A549 (cell line): Measurements from ENCODE around the gene SPTBN5. TPM values are rescaled to one million over a fixed set of nuclear protein-coding genes. Genes with fewer than 3 reads are reported as not detected.

ENCODE experiments used
- ATAC-seq, 2 experiments: fragments of 200-7000 bp in 1 of 2; fragments of >200 bp in 1 of 2; cut with Nextera tagmentation in 1 of 2; cut with Tn5 transposase in 1 of 2; 3 replicates each; pipeline versions ENCODE4 v1.8.0 to v1.9.1; 2018 to 2020; ENCODE audit warnings: mild to moderate bottlenecking in 1 of 2, moderate library complexity in 1 of 2
- CTCF ChIA-PET: fragments of 300-600 bp; sonication (Branson Sonifier 250); formaldehyde crosslinking; extraction: SDS; loops from one replicate; lab custom pipeline; 2021; ENCODE audit warnings: antibody characterized with exemption, inconsistent platforms; lab: Yijun Ruan, JAX
- POLR2A ChIA-PET: fragments of 350-600 bp; formaldehyde crosslinking; extraction: SDS; loops from one replicate; lab custom pipeline; 2021; ENCODE audit warnings: antibody characterized with exemption, inconsistent platforms; lab: Yijun Ruan, JAX
- DNase-seq, 2 experiments: peaks; one replicate each; pipeline versions ENCODE4 v3.0.0 to v3.0.0-alpha.2; 2011 to 2016; ENCODE audit warnings: low read depth in 1 of 2, low spot score in 1 of 2
- FAIRE-seq: peaks from 2 replicates; lab custom pipeline; 2011; peaks lifted over from hg19 to GRCh38; lab: Jason Lieb, UNC
- H3K27ac ChIP-seq, 2 experiments: fragments of >200 bp; sonication (Bioruptor Twin); formaldehyde crosslinking; 3 replicates each; pipeline ENCODE4 v1.5.1; 2016 to 2017
- H3K4me1 ChIP-seq: fragments of >200 bp; sonication (Bioruptor Twin); formaldehyde crosslinking; 3 replicates; pipeline ENCODE4 v1.6.1; 2016
- H3K4me2 ChIP-seq: fragments of >200 bp; sonication (Bioruptor Twin); formaldehyde crosslinking; 3 replicates; pipeline ENCODE4 v1.6.1; 2016
- H3K4me3 ChIP-seq: fragments of >200 bp; sonication (Bioruptor Twin); formaldehyde crosslinking; 3 replicates; pipeline ENCODE4 v1.5.1; 2016
- H3K9me3 ChIP-seq: fragments of >200 bp; sonication (Bioruptor Twin); formaldehyde crosslinking; 3 replicates; pipeline ENCODE4 v1.6.1; 2016
- CEBPB ChIP-seq, 2 experiments: fragments of >200 bp in 1 of 2; sonication (Bioruptor Twin) in 1 of 2; formaldehyde crosslinking in 1 of 2; IDR thresholded peaks; 2 replicates each; pipeline ENCODE4 v1.6.1; 2012 to 2016
- CHD2 ChIP-seq: fragments of 150-350 bp; IDR thresholded peaks from 2 replicates; pipeline ENCODE4 v1.6.1; 2014; ENCODE audit warnings: low read length; ENCODE audit not compliant: partially characterized antibody
- E2F6 ChIP-seq: IDR thresholded peaks from 2 replicates; pipeline ENCODE4 v1.6.1; 2012; ENCODE audit warnings: low read depth, borderline replicate concordance
- EHMT2 ChIP-seq: fragments of 200-600 bp; sonication (generic); IDR thresholded peaks from 2 replicates; pipeline ENCODE4 v1.6.1; 2016; ENCODE audit warnings: antibody characterized with exemption, low read depth, mild to moderate bottlenecking, moderate library complexity
- ESRRA ChIP-seq: fragments of 150-350 bp; IDR thresholded peaks from 2 replicates; pipeline ENCODE4 v1.6.1; 2014; ENCODE audit warnings: mild to moderate bottlenecking, low read length, borderline replicate concordance
- FOSB ChIP-seq: fragments of 250-450 bp; sonication (Bioruptor Pico); IDR thresholded peaks from 2 replicates; pipeline ENCODE4 v1.5.0; 2020; ENCODE audit warnings: mild to moderate bottlenecking, moderate library complexity
- GATA3 ChIP-seq: IDR thresholded peaks from 2 replicates; pipeline ENCODE4 v1.6.1; 2012; ENCODE audit warnings: borderline replicate concordance
- HES2 ChIP-seq: fragments of >200 bp; sonication (Bioruptor Twin); formaldehyde crosslinking; IDR thresholded peaks from 2 replicates; pipeline ENCODE4 v1.6.1; 2016
- JUN ChIP-seq, 2 experiments: fragments of >200 bp; sonication (Bioruptor Twin); formaldehyde crosslinking; IDR thresholded peaks; 2 replicates in 1 of 2; 3 replicates in 1 of 2; pipeline ENCODE4 v1.6.1; 2016 to 2017
- JUNB ChIP-seq: fragments of >200 bp; sonication (Bioruptor Twin); formaldehyde crosslinking; IDR thresholded peaks from 2 replicates; pipeline ENCODE4 v1.6.1; 2016
- KDM1A ChIP-seq: fragments of 200-600 bp; sonication (generic); IDR thresholded peaks from 2 replicates; pipeline ENCODE4 v1.6.1; 2016; ENCODE audit warnings: low read depth, mild to moderate bottlenecking
- MAX ChIP-seq: IDR thresholded peaks from 2 replicates; pipeline ENCODE4 v1.6.1; 2012
- MAZ ChIP-seq: fragments of 150-350 bp; IDR thresholded peaks from 2 replicates; pipeline ENCODE4 v1.6.1; 2014; ENCODE audit warnings: antibody characterized with exemption, low read depth, low read length, borderline replicate concordance
- MYC ChIP-seq: IDR thresholded peaks from 2 replicates; pipeline ENCODE4 v1.6.1; 2012; ENCODE audit warnings: mild to moderate bottlenecking, inconsistent platforms, low read length, improper control_type of control experiment, borderline replicate concordance
- NR3C1 ChIP-seq: fragments of >200 bp; sonication (Bioruptor Twin); formaldehyde crosslinking; IDR thresholded peaks from 3 replicates; pipeline ENCODE4 v1.6.1; 2017
- PHF8 ChIP-seq: fragments of 200-600 bp; sonication (generic); IDR thresholded peaks from 2 replicates; pipeline ENCODE4 v1.6.1; 2016; ENCODE audit warnings: low read depth, mild to moderate bottlenecking, antibody characterized with exemption, moderate library complexity, borderline replicate concordance
- POLR2A ChIP-seq: IDR thresholded peaks from 2 replicates; pipeline ENCODE4 v1.6.1; 2012; ENCODE audit warnings: mild to moderate bottlenecking, low read length
- RAD21 ChIP-seq, 2 experiments: fragments of >200 bp in 1 of 2; sonication (Bioruptor Twin) in 1 of 2; formaldehyde crosslinking in 1 of 2; IDR thresholded peaks in 1 of 2; conservative IDR thresholded peaks in 1 of 2; 2 replicates in 1 of 2; 3 replicates in 1 of 2; pipeline ENCODE4 v1.6.1; 2012 to 2018; ENCODE audit warnings: inconsistent platforms in 1 of 2
- RARB ChIP-seq: fragments of 250-450 bp; sonication (Bioruptor Pico); IDR thresholded peaks from 2 replicates; pipeline ENCODE4 v1.8.0; 2021; ENCODE audit warnings: mild to moderate bottlenecking, moderate library complexity
- RFX5 ChIP-seq: fragments of 450-650 bp; IDR thresholded peaks from 2 replicates; pipeline ENCODE4 v1.7.1; 2014; ENCODE audit warnings: antibody characterized with exemption, mild to moderate bottlenecking, moderate library complexity
- SREBF2 ChIP-seq: fragments of 450-650 bp; IDR thresholded peaks from 2 replicates; pipeline ENCODE4 v1.6.1; 2014; ENCODE audit warnings: mild to moderate bottlenecking, moderate library complexity
- TFCP2L1 ChIP-seq: fragments of 250-450 bp; sonication (Bioruptor Pico); IDR thresholded peaks from 2 replicates; pipeline ENCODE4 v1.5.0; 2021; ENCODE audit warnings: mild to moderate bottlenecking
- ZFP36 ChIP-seq: fragments of 450-650 bp; IDR thresholded peaks from 2 replicates; pipeline ENCODE4 v1.6.1; 2014; ENCODE audit warnings: borderline replicate concordance; ENCODE audit not compliant: partially characterized antibody
- WGBS: methylation state at CpG from one replicate; pipeline ENCODE4 v1.1.6; 2017; ENCODE audit errors: missing lambda C conversion rate; 5-methylcytosine and 5-hydroxymethylcytosine counted together
- polyA plus RNA-seq, 4 experiments: library from polyadenylated mRNA; depleted of rRNA in 3 of 4; stranded (reverse); fragments of >200 nt; fragmentation: RNase III in 1 of 4; extraction: RNeasy Plus Mini Kit Qiagen cat#74134 plus additional on column Dnase treatment in 1 of 4; gene quantifications; 2 replicates in 3 of 4; 3 replicates in 1 of 4; pipeline ENCODE4 v1.2.3, GENCODE V29; 2011 to 2017

Gene SPTBN5
- polyA plus RNA-seq, 2 of the 4 experiments (the other 2 are of a cell fraction): 0.05 to 0.17 TPM

GRCh38 chr15:41936155-41936554, 42.3 kb upstream of the SPTBN5 start:
- H3K4me1 ChIP-seq: peaks cover 52% of the 10 kb centered on the region
- no peaks in the 10 kb centered on the region for H3K9me3 ChIP-seq
- H3K4me3 ChIP-seq: no peak overlapping the region
- ATAC-seq: no peak
- ChIA-PET POLR2A (no interaction called here), CTCF (interaction anchor here (1.2 to 2.1 kb wide), 2 partner anchors 36 to 202 kb away, joined by 5 read pairs; partner anchors contain the start of gene EHD4)
- WGBS: 94% methylated on average over 3 of the region's 3 CpGs
- no peak for DNase-seq
- no peak overlapping the region for H3K4me2 ChIP-seq
- no peak for FAIRE-seq
- TF ChIP-seq ZFP36 (no peak), SREBF2 (no peak), JUNB (no peak), NR3C1 (no peak), MAX (no peak)
- no peak overlapping the region for H3K27ac ChIP-seq

- POLR2A ChIA-PET: no interaction called here
Measured at GRCh38 chr15:41935566-41936020, 41.7 kb upstream of the SPTBN5 start.

GRCh38 chr15:41934843-41935242, 41.0 kb upstream of the SPTBN5 start:
- H3K4me2 ChIP-seq: no peak overlapping the region
- H3K4me3 ChIP-seq: no peak overlapping the region
- peaks cover 47% of the 10 kb centered on the region for H3K4me1 ChIP-seq
- no peaks in the 10 kb centered on the region for H3K9me3 ChIP-seq
- TF ChIP-seq ZFP36 (peak; percentile 6), CHD2 (no peak)
- TF ChIP-seq, all 56 proteins: peak for 1
- 84% methylated on average over 4 of the region's 4 CpGs for WGBS
- POLR2A ChIA-PET: no interaction called here
- FAIRE-seq (no peak), DNase-seq (no peak), ATAC-seq (no peak)
- peak overlapping the region; percentile 20 to 75; a peak in 3 of 6 replicates for H3K27ac ChIP-seq
- CTCF ChIA-PET: interaction anchor here (1.1 to 2.0 kb wide), 2 partner anchors 38 to 55 kb away, joined by 3 to 6 read pairs; partner anchors contain the start of gene EHD4

More at GRCh38 chr15:41935566-41936020, 41.7 kb upstream of the SPTBN5 start:
- ATAC-seq: no peak
- Histone ChIP-seq H3K4me2 (no peak overlapping the region), H3K9me3 (no peaks in the 10 kb centered on the region), H3K4me3 (no peak overlapping the region), H3K27ac (no peak overlapping the region), H3K4me1 (peaks cover 51% of the 10 kb centered on the region)
- DNase-seq: no peak
- FAIRE-seq: no peak
- CTCF ChIA-PET: interaction anchor here (2.1 kb wide), 1 partner anchor 37 kb away, joined by 5 read pairs; the partner anchor contains the start of gene EHD4
- WGBS: 79% methylated on average over 5 of the region's 5 CpGs
- TF ChIP-seq JUNB (no peak), MAX (no peak), CEBPB (IDR thresholded peaks at IDR 0.05) (no peak), NR3C1 (no peak), ESRRA (no peak), RFX5 (no peak), TFCP2L1 (CRISPR knock-in tag) (no peak), MAZ (no peak), RARB (no peak), FOSB (CRISPR knock-in tag) (no peak), POLR2A (no peak), E2F6 (no peak), PHF8 (no peak), RAD21 (conservative IDR thresholded peaks at IDR 0.05 in 1 of 2, IDR thresholded peaks at IDR 0.05 in 1 of 2) (no peak), KDM1A (no peak), HES2 (no peak)

- ATAC-seq: peak; percentile 17 to 19; a peak in 2 of 6 replicates
- TF ChIP-seq ZFP36: no peak
- no peak for TF ChIP-seq MAX
- TF ChIP-seq EHMT2: no peak
- TF ChIP-seq GATA3: no peak
- TF ChIP-seq MYC: no peak
- TF ChIP-seq CEBPB (IDR thresholded peaks at IDR 0.05): no peak
- no peak for TF ChIP-seq HES2
- no peak for TF ChIP-seq JUN (IDR thresholded peaks at IDR 0.05)
- TF ChIP-seq, all 56 proteins: peak for 0
- WGBS: 36% methylated on average over 7 of the region's 10 CpGs
- no peak for FAIRE-seq
- peak in 1 of 2 experiments; percentile 47 for DNase-seq
- CTCF ChIA-PET: interaction anchor here (1.0 to 2.0 kb wide), 5 partner anchors 9 to 56 kb away, joined by 3 to 6 read pairs (median 3); partner anchors contain the start of gene EHD4
- Histone ChIP-seq H3K4me2 (peak overlapping the region; percentile 36), H3K9me3 (no peaks in the 10 kb centered on the region), H3K27ac (peak overlapping the region; percentile 37 to 75; a peak in 5 of 6 replicates), H3K4me3 (no peak overlapping the region), H3K4me1 (peaks cover 57% of the 10 kb centered on the region)
- POLR2A ChIA-PET: no interaction called here
Measured at GRCh38 chr15:41933771-41934170, 39.9 kb upstream of the SPTBN5 start.
